IMR-90 (cell line): ENCODE results near the gene CC2D1A. TPM values are rescaled to one million over a fixed set of nuclear protein-coding genes. Genes with fewer than 3 reads are reported as not detected.
"Not testable (repeated sequence)": the region's sequence is repeated elsewhere in the genome, so short reads cannot be mapped to it uniquely, and the experiment has no call there.

Experiments
- ATAC-seq: fragments of 200-7000 bp; cut with Tn5 transposase; 2 replicates; pipeline ENCODE4 v1.9.1; 2020; ENCODE audit warnings: low read depth, mild to moderate bottlenecking, moderate library complexity
- BruUV-seq: library from RNA; stranded (reverse); fragments of 400-500 nt; replicated peaks from 2 replicates; lab custom pipeline; 2021; lab: Mats Ljungman, UMichigan
- CTCF ChIA-PET: fragments of 300-600 bp; formaldehyde crosslinking; extraction: SDS; loops from one replicate; lab custom pipeline; 2021; ENCODE audit warnings: antibody characterized with exemption; lab: Yijun Ruan, JAX
- POLR2A ChIA-PET: fragments of 300-600 bp; sonication (Branson Sonifier 250); formaldehyde crosslinking; loops from one replicate; lab custom pipeline; 2022; ENCODE audit warnings: antibody characterized with exemption; ENCODE audit not compliant: unreplicated experiment; lab: Charles Lee
- DNase-seq: peaks from one replicate; pipeline ENCODE4 v3.0.0; 2013
- H2AFZ ChIP-seq: replicated peaks from 2 replicates; pipeline ENCODE3; 2013; ENCODE audit warnings: low read length, mild to moderate bottlenecking; ENCODE audit not compliant: poor library complexity
- H2AK5ac ChIP-seq: 2 replicates; pipeline ENCODE4 v1.6.1; 2013; ENCODE audit warnings: low read depth, low read length, inconsistent platforms
- H2AK9ac ChIP-seq: replicated peaks from 2 replicates; pipeline ENCODE3; 2013; ENCODE audit warnings: mild to moderate bottlenecking, low read depth, low read length, moderate library complexity; ENCODE audit not compliant: poor library complexity
- H2BK120ac ChIP-seq: 2 replicates; pipeline ENCODE4 v1.6.1; 2013; ENCODE audit warnings: low read depth, low read length, inconsistent platforms
- H2BK15ac ChIP-seq: 3 replicates; pipeline ENCODE4 v1.6.1; 2013; ENCODE audit warnings: low read depth, low read length, inconsistent platforms
- H2BK20ac ChIP-seq: 2 replicates; pipeline ENCODE4 v1.6.1; 2013; ENCODE audit warnings: low read depth, mild to moderate bottlenecking, inconsistent platforms, low read length, moderate library complexity
- H2BK5ac ChIP-seq: 2 replicates; pipeline ENCODE4 v1.6.1; 2013; ENCODE audit warnings: mild to moderate bottlenecking, low read depth, low read length, inconsistent platforms; ENCODE audit not compliant: poor library complexity, severe bottlenecking
- H3K14ac ChIP-seq: replicated peaks from 2 replicates; pipeline ENCODE4 v1.6.1; 2013; ENCODE audit warnings: low read depth, low read length, inconsistent platforms
- H3K18ac ChIP-seq: 2 replicates; pipeline ENCODE4 v1.6.1; 2013; ENCODE audit warnings: low read depth, low read length, control low read depth
- H3K23ac ChIP-seq: 2 replicates; pipeline ENCODE4 v1.6.1; 2013; ENCODE audit warnings: low read depth, low read length, inconsistent platforms
- H3K27ac ChIP-seq: 2 replicates; pipeline ENCODE4 v1.5.1; 2013; ENCODE audit warnings: mild to moderate bottlenecking, control low read depth, low read length; ENCODE audit not compliant: insufficient read depth
- H3K27me3 ChIP-seq: 2 replicates; pipeline ENCODE4 v1.6.1; 2013; ENCODE audit warnings: low read length; ENCODE audit not compliant: control insufficient read depth, insufficient read depth
- H3K36me3 ChIP-seq: 2 replicates; pipeline ENCODE4 v1.6.1; 2013; ENCODE audit warnings: low read length, mixed read lengths; ENCODE audit not compliant: control insufficient read depth, insufficient read depth
- H3K4ac ChIP-seq: 2 replicates; pipeline ENCODE4 v1.6.1; 2013; ENCODE audit warnings: low read depth, low read length, inconsistent platforms
- H3K4me1 ChIP-seq: 2 replicates; pipeline ENCODE4 v1.6.1; 2013; ENCODE audit warnings: low read length, mixed read lengths; ENCODE audit not compliant: control insufficient read depth, insufficient read depth
- H3K4me2 ChIP-seq: 2 replicates; pipeline ENCODE4 v1.6.1; 2013; ENCODE audit warnings: low read depth, mild to moderate bottlenecking, control low read depth, low read length, moderate library complexity
- H3K4me3 ChIP-seq: 2 replicates; pipeline ENCODE4 v1.5.1; 2013; ENCODE audit warnings: low read depth, mild to moderate bottlenecking, control low read depth, low read length, moderate library complexity; ENCODE audit not compliant: insufficient read depth
- H3K56ac ChIP-seq: 2 replicates; pipeline ENCODE4 v1.6.1; 2013; ENCODE audit warnings: low read length, inconsistent platforms; ENCODE audit not compliant: insufficient read depth; ENCODE audit errors: extremely low read depth
- H3K79me1 ChIP-seq, 2 experiments: 2 replicates each; pipeline ENCODE4 v1.6.1; 2013; ENCODE audit warnings: low read length in 2 of 2, inconsistent platforms in 1 of 2, low read depth in 1 of 2
- H3K9ac ChIP-seq: 2 replicates; pipeline ENCODE4 v1.6.1; 2013; ENCODE audit warnings: low read depth, low read length, control low read depth
- H3K9me1 ChIP-seq: 2 replicates; pipeline ENCODE4 v1.6.1; 2013; ENCODE audit warnings: low read length, inconsistent platforms; ENCODE audit not compliant: insufficient read depth
- H3K9me3 ChIP-seq: 2 replicates; pipeline ENCODE4 v1.6.1; 2013; ENCODE audit warnings: low read length; ENCODE audit not compliant: control insufficient read depth, insufficient read depth
- H4K20me1 ChIP-seq: 2 replicates; pipeline ENCODE4 v1.6.1; 2013; ENCODE audit warnings: low read length, inconsistent platforms; ENCODE audit not compliant: insufficient read depth
- H4K5ac ChIP-seq: 2 replicates; pipeline ENCODE4 v1.6.1; 2013; ENCODE audit warnings: mild to moderate bottlenecking, low read depth, low read length, control low read depth
- H4K8ac ChIP-seq, 2 experiments: 2 replicates each; pipeline ENCODE4 v1.6.1; 2013; ENCODE audit warnings: low read depth in 2 of 2, low read length in 2 of 2, control low read depth in 1 of 2, inconsistent platforms in 1 of 2
- H4K91ac ChIP-seq: 2 replicates; pipeline ENCODE4 v1.6.1; 2013; ENCODE audit warnings: low read depth, low read length, inconsistent platforms; ENCODE audit not compliant: insufficient read depth
- FOS ChIP-seq: fragments of 150-350 bp; IDR thresholded peaks from 2 replicates; pipeline ENCODE4 v1.6.1; 2016; ENCODE audit warnings: low read depth, low read length
- USF2 ChIP-seq: fragments of 150-350 bp; IDR thresholded peaks from 2 replicates; pipeline ENCODE4 v1.6.1; 2017; ENCODE audit warnings: mild to moderate bottlenecking, antibody characterized with exemption, low read length, low read depth
- WGBS, 2 experiments: methylation state at CpG; one replicate each; pipeline versions ENCODE4 v1.1.5 to v1.1.7; 2013; ENCODE audit warnings: missing lambda C conversion rate in 2 of 2; ENCODE audit not compliant: insufficient read length in 1 of 2; ENCODE audit errors: extremely low coverage in 2 of 2; 5-methylcytosine and 5-hydroxymethylcytosine counted together
- dilution Hi-C: fragments of 300-500 bp; cut with HindIII; formaldehyde crosslinking; loops from one replicate; pipeline ENCODE4 v1.14.3; 2018; ENCODE audit warnings: low sequenced_read_pairs; ENCODE audit not compliant: unreplicated experiment
- in situ Hi-C: fragments of 300-500 bp; cut with MboI; formaldehyde crosslinking; loops from 3 replicates; pipeline ENCODE4 v1.14.3; 2019; ENCODE audit warnings: low sequenced_read_pairs, inconsistent platforms, mixed read lengths
- intact Hi-C: fragments of 100-400 bp; cut with micrococcal nuclease; formaldehyde crosslinking; loops from 2 replicates; pipeline ENCODE4 v1.10.0; 2022
- polyA plus RNA-seq, 3 experiments: library from polyadenylated mRNA; depleted of rRNA; stranded (reverse); fragments of >200 nt; gene quantifications; 2 replicates each; pipeline ENCODE4 v1.2.3, GENCODE V29; 2012; ENCODE audit warnings: low replicate concordance in 1 of 3
- total RNA-seq: library from RNA; depleted of rRNA; stranded (reverse); fragments of >200 nt; gene quantifications from 2 replicates; pipeline ENCODE4 v1.2.3, GENCODE V29; 2012

CC2D1A gene
- total and polyA plus RNA-seq, 2 of the 4 experiments (the other 2 are of a cell fraction), result 4.1 to 14.7 TPM

- H3K4me3 ChIP-seq, result no peak overlapping the region
- peaks cover 4% of the 10 kb centered on the region for H3K9me3 ChIP-seq
- peaks cover 2% of the 10 kb centered on the region; the same call in 1 of the 2 replicates for H3K4me1 ChIP-seq
- no peaks in the 10 kb centered on the region for H3K79me1 ChIP-seq
- no peak overlapping the region for H2BK5ac ChIP-seq
- no peak overlapping the region for H3K14ac ChIP-seq
- peak overlapping the region; percentile 78 for H2AFZ ChIP-seq
- no TSS peak for BruUV-seq
- H3K9me1 ChIP-seq, result no peaks in the 10 kb centered on the region
- WGBS, 2 experiments, result no CpG with 5 or more reads among the region's 2 CpGs
- H3K23ac ChIP-seq, result no peak overlapping the region
- dilution Hi-C loops (no loop called here), in situ Hi-C loops (no loop called here), intact Hi-C loops (loop anchor here (1.0 kb wide), 1 partner anchor 14 kb away; no protein-coding TSS in a partner anchor)
- H4K5ac ChIP-seq, result no peak overlapping the region
- no peak overlapping the region for H2AK5ac ChIP-seq
- H2BK20ac ChIP-seq, result no peak overlapping the region
- no peak overlapping the region for H3K56ac ChIP-seq
- H3K18ac ChIP-seq, result no peak overlapping the region
- H3K36me3 ChIP-seq, result peaks cover 50% of the 10 kb centered on the region
- H4K8ac ChIP-seq, result peak overlapping the region in 1 of 2 experiments; percentile 70; a peak in 1 of 4 replicates
- no peak overlapping the region for H4K91ac ChIP-seq
- no peak overlapping the region for H3K4ac ChIP-seq
- peak overlapping the region; percentile 13 for H2AK9ac ChIP-seq
- no peak overlapping the region for H3K27ac ChIP-seq
- H2BK120ac ChIP-seq, result no peak overlapping the region
- H2BK15ac ChIP-seq, result no peak overlapping the region
- H3K4me2 ChIP-seq, result no peak overlapping the region
- ChIA-PET CTCF (no interaction called here), POLR2A (interaction anchor here (0.8 kb wide), 1 partner anchor 10 kb away, joined by 3 read pairs; no protein-coding TSS in a partner anchor)
- no peaks in the 10 kb centered on the region for H4K20me1 ChIP-seq
- ATAC-seq (peak; percentile 79), DNase-seq (peak; percentile 44)
- no peak overlapping the region for H3K9ac ChIP-seq
- H3K27me3 ChIP-seq, result no peaks in the 10 kb centered on the region
- peak; percentile 92 for TF ChIP-seq USF2
- no peak for TF ChIP-seq FOS
Measured at GRCh38 chr19:13920940-13921747, 15.1 kb downstream of the CC2D1A start.

GRCh38 chr19:13922118-13922517 lies 16.1 kb downstream of the CC2D1A start:
- intact Hi-C loops, H3K14ac ChIP-seq, H2AK9ac ChIP-seq, H3K27ac ChIP-seq, H2BK120ac ChIP-seq, POLR2A ChIA-PET, H3K23ac ChIP-seq, H3K56ac ChIP-seq, H2AFZ ChIP-seq, H3K79me1 ChIP-seq, H4K8ac ChIP-seq, DNase-seq, in situ Hi-C loops, H3K4me2 ChIP-seq, dilution Hi-C loops, H2AK5ac ChIP-seq, H3K4me3 ChIP-seq, CTCF ChIA-PET, H3K9me3 ChIP-seq, H2BK5ac ChIP-seq, H3K18ac ChIP-seq, H3K9ac ChIP-seq, H2BK20ac ChIP-seq, H3K27me3 ChIP-seq, H4K5ac ChIP-seq, H3K4ac ChIP-seq, BruUV-seq, H3K9me1 ChIP-seq, H3K4me1 ChIP-seq, H2BK15ac ChIP-seq, H4K20me1 ChIP-seq, H4K91ac ChIP-seq, ATAC-seq: not testable (repeated sequence)
- peaks cover 60% of the 10 kb centered on the region for H3K36me3 ChIP-seq
- 85% methylated on average over 2 of the region's 6 CpGs; no CpG with 5 or more reads in 1 of the 2 experiments for WGBS, 2 experiments
